Dermis microvascular lymphatic vessel endothelial cell (primary cell): ENCODE results near the gene MPP3. TPM values are rescaled to one million over a fixed set of nuclear protein-coding genes. Genes with fewer than 3 reads are reported as not detected.
"Not testable (repeated sequence)": the region's sequence is repeated elsewhere in the genome, so short reads cannot be mapped to it uniquely, and the experiment has no call there.

Experiments used
- DNase-seq, 2 donors: peaks; one replicate each; pipeline versions ENCODE4 v3.0.0 to v3.0.0-alpha.2; 2010; ENCODE audit warnings: low read depth in 2 of 2
- total RNA-seq: library from RNA; depleted of rRNA; stranded (reverse); fragments of >200 nt; gene quantifications from 2 replicates; pipeline ENCODE4 v1.2.1, GENCODE V29; 2014

The MPP3 gene
- total RNA-seq, 1 donor from 2014 or later = 1.3 TPM

DNA sequence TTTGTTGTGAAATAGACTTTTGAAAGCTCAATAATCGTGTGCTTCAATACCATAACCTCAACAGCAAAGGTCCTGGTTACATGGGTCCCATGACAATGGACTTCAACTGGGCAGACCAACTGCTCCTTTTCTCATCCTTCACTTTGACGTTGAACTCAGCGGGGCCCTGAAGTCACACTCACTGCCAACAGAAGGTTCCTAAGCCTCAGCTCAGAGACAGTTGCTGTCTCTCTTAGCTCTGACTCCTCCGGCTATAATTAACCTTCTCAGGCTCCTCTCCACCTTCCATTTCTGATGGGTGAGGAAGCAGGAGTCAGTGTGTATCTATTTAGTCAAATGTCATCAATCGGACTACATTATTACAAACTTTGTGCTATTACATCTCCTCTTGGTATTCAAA lies 23.8 kb downstream of the MPP3 start:
- no peak for DNase-seq

DNA sequence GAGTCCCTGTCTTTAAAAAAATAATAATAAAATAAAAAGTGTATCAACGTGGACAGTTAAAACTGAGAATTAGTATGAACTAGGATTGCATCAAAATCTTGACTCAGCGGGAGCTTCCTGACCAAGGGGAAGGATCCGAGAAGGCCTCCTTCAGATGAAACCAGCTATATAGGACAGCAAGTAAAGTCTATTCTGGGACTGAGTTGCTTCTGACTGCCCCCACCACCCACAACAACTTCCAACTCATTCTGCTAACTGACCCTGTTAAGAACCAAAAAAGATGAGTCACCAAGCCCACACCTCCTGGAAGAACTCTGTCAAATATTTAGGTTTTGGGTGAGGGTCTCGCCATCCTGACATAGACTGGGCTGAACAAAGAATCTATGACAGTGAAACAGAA lies 24.9 kb downstream of the MPP3 start:
- DNase-seq = no peak

DNA sequence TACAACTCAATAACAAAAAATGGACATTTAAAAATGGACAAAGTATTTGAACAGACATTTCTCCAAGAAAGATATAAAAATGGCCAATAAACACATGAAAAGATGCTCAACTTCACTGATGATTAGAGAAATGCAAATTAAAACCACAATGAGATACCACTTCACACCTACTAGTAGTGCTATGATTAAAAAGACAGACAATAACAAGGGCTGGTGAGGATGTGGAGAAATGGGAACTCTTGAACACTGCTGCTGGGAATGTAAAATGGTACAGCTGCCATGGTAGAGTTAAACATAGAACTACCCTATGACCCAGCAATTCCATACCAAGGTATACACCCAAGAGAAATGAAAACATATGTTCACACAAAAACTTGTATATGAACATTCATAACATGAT lies 27.8 kb downstream of the MPP3 start:
- no peak for DNase-seq

DNA sequence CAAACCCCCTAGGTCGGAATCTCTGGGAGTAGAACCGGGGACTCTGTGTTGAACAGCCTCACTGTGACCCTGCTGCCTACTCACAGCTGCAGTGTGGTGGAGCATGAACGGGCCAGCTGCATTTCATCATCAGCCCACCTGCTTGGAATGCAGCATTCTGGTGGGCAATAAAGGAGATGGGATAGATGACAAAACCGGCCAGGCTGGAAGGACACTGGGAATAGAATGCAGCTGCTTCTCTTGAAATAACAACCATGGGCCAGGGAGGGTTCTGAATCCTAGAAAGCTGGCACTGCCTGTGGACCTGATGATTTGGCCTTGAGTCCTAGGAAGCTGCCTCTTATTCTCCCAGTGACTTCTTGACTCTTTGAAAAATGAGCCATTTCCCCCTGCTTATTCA lies 29.2 kb downstream of the MPP3 start:
- DNase-seq = peak in 1 of 2 donors; percentile 5

DNA sequence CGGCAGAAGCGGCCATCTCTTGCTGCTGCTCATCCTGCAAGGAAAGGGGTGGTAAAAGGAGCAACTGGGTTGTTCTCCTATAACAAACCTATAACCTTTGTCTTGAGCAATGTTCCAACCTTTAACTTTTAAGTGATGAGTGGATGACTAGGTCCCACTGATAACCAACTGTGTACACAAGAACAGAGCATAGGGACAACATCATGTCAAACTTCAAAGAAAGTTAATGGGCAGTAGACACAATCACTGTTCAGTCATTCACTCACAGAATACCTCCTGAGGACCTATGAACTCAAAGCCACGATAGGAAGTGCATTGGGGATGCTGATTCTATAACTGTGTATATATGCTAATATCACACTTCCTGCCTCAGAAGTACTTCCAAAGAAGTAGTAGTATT lies 31.1 kb downstream of the MPP3 start:
- DNase-seq = no peak

DNA sequence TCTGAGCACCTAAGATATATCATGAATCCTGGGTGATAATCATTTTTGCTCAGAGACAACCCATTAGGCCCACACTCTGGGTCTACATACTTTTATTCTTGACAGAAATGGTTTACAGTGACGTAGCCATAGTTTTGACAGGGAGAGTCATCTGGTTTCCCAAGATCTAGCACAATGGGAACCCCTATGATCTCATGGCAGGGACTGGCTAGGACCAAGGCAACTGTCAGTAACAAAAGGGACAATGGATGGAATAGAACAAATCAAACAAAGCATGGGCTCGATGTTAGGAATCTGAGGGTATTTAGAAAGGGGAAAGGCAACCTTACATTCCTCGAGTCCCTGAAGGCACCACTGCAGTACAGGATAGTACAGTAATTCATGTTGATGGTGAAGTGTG lies 32.2 kb downstream of the MPP3 start:
- DNase-seq = no peak

DNA sequence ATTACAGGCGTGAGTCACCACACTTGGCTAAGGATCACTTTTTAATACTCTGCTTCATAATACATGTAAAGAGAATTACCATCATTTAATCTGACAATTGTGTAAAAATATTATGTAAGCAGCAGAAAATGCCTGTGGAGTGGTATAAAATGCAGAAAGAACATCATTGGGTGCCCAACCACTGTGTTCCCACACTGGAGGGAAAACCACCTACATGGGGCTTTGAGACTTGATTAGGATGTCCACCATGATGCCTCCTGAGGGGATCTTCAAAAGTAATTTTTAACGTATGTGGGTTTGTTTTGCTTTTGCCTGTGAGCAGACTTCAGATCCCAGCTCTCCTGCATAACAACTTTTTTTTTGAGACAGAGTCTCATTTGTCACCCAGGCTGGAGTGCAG lies 33.9 kb downstream of the MPP3 start:
- DNase-seq = no peak

DNA sequence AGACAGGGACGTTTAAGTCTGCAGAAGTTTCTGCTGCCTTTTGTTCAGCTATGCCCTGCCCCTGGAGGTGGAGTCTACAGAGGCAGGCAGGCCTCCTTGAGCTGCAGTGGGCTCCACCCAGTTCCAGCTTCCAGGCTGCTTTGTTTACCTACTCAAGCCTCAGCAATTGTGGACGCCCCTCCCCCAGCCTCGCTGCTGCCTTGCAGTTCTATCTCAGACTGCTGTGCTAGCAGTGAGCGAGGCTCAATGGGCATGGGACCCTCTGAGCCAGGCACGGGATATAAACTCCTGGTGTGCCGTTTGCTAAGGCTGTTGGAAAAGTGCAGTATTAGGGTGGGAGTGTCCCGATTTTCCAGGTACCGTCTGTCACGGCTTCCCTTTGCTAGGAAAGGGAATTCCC lies 34.9 kb downstream of the MPP3 start:
- DNase-seq = not testable (repeated sequence)

DNA sequence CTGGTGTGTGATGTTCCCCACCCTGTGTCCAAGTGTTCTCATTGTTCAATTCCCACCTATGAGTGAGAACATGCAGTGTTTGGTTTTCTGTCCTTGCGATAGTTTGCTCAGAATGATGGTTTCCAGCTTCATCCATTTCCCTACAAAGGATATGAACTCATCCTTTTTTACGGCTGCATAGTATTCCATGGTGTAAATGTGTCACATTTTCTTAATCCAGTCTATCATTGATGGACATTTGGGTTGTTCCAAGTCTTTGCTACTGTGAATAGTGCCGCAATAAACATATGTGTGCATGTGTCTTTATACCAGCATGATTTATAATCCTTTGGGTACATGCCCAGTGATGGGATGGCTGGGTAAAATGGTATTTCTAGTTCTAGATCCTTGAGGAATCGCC lies 40.3 kb downstream of the MPP3 start:
- DNase-seq = not testable (repeated sequence)

DNA sequence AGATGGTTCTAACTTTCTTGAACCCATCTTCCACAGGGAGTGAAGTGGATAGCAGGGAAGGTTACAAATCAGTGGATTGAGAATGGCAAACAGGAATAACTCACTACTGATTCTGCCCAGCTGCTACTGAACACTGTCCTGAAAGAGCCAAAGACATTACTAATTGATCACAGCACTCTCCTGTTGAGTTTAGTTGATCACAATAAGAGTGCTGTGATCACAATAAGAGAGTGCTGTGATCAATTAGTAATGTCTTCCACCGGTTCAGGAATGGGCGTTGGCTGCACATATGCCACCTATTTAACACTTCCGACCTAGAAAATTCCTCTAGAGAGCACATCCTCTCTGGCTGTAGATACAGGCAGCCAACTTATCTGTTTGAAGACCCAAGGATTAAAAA lies 41.4 kb downstream of the MPP3 start:
- peak; percentile 24 to 42 for DNase-seq

DNA sequence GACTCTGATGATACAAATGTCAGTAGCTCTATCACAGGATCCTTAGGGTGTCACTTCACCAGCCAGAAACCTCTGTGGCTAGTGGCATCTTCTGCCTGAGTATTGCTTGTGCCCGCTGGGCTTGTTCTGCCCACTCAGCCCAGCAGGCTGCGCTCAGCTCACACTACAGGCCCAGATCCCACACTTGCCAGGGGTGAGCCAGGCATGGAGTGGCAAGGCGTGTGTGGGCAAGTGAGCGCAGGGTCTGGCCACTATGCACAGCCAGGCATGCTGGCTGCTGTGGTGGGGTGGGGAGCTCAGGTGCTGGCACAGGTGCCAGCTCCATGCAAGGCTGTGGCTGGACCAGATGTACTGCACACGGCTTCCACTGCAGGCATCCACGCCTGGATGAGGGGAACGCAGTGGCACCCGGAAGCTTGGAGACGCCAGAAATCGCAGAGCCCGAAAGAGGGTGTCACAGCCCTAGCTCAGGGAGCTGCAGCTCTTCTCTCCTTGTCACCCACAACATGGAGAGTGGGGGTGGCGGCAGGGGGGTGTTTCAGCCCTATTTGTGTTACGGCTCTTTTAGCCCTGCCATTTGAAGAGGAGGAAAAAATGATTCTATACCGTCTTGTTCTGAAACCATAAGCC lies 42.5 kb downstream of the MPP3 start:
- DNase-seq = peak in 1 of 2 donors; percentile 25

DNA sequence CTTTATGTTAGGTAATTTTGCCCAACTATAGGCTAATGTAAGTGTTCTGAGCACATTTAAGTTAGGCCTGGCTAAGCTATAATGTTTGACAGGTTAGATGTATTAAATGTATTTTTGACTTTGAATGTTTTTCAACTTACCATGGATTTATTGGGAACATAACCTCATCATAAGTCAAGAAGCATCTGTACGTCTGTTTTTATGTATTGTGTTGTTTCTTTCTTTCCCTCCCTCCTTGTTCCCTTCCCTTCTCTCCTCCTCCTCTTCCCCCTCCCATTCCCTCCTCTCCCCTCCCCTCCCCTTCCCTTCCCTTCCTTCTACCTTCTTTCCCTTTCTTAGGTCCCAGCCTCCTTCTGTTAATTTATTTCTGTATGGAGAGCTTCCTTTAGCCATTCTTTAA lies 43.5 kb downstream of the MPP3 start:
- no peak for DNase-seq

DNA sequence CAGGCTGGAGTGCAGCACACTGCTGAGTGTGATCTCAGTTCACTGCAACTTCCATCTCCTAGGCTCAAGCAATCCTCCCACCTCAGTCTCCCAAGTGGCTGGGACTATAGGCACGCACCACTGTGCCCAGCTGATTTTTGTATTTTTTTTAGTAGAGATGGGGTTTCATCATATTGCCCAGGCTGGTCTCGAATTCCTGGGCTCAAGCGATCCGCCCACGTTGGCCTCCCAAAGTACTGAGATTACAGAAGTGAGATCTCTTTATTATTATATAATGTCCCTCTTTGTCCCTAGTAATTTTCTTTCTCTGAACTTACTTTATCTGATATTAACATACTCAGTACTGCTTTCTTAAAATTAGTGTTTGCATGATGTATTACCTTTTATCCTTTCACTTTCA lies 44.4 kb downstream of the MPP3 start:
- no peak for DNase-seq

DNA sequence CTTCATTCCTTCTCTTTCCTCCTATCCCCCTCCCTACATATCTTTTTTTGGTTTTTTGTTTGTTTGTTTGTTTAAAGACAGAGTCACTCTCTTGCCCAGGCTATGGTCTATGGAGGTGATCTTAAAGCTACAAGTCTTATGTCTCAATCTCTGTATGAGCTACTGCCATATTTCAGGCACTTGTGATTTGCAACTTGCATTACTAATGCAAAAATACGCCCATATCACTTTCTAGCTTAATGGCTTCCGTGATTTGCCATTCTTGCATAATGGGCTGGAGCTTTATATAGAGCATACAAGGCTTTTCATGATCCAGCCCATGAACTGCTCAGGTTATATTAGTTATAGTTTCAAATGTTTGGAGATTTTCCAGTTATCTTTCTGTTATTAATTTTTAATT lies 45.2 kb downstream of the MPP3 start:
- DNase-seq = no peak

DNA sequence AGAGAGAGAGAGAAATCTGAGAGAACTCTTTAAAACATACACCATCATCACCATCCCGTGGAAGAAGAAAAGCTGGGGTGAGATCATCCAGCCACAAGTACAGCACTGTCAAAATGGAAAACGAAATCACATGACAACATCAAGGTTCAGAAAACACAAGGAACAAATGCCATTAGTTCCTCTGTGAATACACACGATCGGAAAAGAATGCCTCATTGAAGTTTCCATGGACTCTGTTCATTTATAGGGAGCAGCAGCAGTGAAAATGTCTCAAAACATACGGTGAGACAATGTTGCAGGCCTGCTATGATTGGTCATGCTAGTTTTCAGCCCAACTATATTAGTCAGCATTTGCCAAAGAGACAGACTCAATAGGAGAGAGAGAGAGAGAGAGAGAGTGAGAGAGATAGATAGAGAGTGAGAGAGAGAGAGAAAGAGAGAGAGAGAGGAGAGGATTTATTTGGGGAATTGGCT lies 48.3 kb downstream of the MPP3 start:
- DNase-seq = peak; percentile 43 to 56

DNA sequence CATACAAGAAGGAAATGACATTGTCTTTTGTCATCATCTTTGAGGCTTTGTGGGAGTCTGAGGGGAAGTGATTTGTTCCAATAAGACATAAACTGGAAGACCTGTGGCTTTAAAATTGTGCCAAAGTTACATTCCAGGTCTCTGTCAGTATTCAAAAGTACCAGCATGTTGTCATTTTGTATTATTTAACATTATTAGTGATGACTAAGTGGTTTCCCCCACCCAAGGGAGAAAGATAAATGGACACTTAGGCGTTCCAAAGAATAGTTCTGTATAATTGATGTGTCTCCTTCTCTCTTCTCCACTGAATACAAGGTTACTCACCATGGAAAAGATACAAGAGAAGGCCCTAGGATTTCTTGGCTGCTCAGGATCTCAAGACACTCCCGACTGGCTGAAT lies 48.9 kb downstream of the MPP3 start:
- DNase-seq = no peak

DNA sequence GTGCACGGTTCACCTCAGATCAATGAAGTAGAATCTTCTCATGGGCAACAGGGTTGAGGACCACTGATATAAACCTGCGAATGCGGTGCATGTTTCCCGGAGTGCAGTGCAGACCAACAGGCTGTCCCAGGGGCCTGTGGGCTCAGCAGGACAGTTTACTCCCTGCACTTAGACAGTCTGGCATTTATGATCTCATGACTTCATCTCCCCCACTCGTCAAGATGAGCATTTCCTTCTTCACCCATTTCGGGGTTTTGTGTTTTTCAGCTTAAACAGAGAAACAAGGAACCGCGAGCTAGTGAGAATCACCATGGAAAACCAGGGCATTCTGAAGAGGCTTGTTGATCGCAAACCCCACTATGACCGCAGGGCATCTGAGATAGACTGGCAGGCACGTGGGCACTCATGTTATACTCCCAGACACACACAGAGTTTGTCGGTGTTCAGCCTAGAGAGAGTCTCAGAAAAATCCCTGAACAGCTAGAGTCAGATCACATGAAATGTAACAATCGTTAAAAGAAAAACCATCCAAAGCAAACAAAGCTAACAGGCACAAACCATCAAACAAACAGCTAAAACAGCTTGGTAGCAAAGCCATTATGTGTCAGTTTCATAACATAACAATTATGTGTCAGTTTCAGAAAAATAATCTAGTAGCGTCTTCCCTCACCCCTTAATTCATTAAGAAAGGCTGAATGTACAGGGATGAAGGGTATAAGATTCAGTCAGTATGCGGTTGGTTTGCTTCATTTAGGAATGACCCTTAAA lies 49.8 kb downstream of the MPP3 start:
- DNase-seq = no peak

DNA sequence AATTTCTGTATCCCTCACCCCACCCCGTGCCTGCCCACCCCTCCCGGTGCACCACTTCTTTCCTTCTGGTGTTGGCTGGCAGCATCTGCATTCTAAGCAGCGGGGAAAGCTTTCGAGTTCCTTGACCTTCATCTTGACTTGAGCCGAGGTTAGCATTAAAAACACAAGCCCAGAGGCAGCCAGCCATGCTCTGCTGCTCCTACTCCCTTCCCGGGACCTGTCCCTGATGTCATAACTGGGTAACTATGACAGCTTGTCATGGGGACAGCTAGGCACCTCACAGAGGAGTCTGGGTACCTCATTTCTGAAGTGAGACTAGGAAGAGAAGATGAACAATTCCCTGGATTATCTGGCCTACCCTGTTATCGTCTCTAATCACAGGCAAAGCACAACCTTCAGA lies 52.8 kb downstream of the MPP3 start, which contains the start of gene CFAP97D1:
Gene CFAP97D1 (plus strand): TSS at position 301 of the 400 bp plus-strand sequence. CDS start 28 bp downstream, at position 329.
- DNase-seq = no peak

DNA sequence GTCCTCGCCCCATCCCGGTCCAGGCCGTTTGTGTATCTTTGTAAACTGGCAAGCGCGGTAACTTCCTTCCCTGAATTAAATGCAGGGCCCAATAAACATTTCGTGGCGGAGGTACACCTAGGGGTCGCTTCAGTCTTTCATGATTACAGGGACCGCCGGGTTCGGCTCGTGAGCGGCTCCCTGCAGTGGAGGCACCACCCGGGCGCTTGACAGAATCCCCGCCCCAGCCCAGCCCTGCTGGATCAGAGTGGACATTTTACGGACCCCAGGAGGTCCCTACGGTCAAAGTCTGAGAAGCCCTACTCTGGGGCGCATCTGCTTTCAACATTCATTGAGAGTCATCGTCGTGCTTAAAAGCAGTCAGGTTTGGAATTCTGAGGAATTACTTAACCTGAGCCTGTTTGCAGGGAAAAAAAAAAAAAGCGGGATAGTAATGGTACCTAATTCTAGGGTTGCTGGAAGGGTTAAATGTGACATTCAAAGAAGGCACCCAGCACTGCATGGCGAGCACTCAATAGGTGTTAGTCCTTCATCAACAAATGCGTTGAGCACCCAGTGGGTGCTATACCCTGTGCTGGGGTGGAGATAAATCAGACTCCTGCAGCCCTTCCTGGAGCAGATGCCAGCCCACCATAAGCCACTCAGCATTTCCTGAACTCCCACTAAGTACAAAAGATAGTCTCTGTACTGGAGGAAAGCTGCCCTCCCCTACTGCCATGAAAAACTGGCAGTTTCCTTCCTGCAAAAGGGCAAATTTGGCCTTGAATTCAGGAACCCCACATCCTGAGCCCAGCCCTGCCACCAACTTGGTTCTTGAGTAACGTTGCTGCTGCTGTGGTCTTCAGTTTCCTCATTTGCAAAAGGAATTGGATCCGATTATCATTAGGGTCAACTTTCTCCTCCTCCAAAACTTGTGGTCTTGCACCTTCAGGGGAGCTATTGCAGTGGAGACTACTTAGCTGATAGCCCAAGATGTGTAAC lies 53.5 kb downstream of the MPP3 start:
- DNase-seq = peak in 1 of 2 donors; percentile 62

DNA sequence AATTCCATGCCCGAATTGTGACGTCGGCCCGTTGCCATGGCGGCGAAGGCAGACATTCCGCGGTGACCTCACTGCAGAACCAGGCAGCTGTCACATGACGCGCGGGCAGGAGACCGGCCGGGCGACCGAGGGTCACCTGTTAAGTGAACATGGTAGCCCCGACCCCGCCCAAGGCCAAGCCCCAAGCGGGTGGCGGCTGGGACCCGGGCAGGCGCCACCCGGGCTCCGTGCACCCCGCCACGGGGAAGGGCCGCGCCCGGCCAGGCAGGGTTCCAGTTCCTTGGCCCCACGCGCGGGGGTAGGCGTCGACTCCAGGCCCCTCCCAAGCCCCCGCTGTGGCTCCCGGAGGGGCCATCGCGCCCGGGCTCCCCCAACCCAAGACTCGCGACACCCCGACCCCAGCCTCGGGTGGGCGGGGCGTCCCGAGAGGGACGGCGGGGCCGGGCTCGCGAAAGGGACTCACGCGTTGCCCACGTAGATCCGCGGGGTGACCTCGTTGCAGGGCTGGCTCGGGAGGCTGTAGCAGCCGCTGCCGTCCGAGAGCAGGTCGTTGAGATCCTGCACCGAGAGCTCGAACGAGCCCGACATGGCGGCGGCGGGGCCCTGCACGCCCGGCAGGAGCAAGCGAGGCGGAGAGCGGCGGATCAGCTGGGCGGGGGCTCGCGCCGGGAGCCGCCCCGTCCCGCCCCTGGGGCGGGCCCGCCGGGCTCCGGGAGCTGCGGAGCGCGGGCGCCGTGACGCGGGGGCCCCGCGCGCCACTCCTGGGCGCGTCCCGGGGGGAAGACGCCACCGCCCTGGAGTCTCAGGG lies 54.4 kb downstream of the MPP3 start, which contains the start of gene DUSP3:
Gene DUSP3 (minus strand): TSS at position 641 of the 808 bp plus-strand sequence. CDS start 53 bp downstream, at position 588.
- peak; percentile 88 to 93 for DNase-seq
